ENCODE measurements around the gene CHMP5.

Gene CHMP5

DNA sequence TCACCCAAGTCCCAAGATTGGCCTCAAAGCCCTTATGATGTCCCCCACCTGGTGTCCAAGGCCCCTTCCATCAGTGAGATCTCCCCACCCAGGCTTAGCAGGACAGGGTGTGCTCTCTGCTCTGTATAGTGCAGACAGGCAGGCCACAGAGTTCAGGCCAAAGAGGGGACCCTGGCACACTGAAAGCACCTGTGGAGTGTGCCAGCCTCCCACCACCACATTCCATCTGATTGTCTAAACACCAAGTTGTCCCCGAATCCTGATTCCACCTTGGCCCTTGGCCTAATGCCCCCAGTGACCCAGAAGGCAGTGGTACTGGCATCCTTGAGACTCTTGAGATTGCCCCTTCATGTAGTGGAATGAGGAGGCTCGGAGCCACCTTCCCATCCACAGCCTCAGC, 19.5 kb upstream of the CHMP5 start:
- H3K4me2 ChIP-seq (ENCODE audit: low read length): no peak overlapping the region
- DNase-seq: no peak
- H3K36me3 ChIP-seq (ENCODE audit: control insufficient read depth in 1 of 2, insufficient read depth in 2 of 2, low read length in 2 of 2): no peaks in the 10 kb centered on the region
- no peak overlapping the region for H3K23ac ChIP-seq (ENCODE audit: low read length)
- H3K4me1 ChIP-seq (ENCODE audit: control insufficient read depth in 1 of 2, insufficient read depth in 2 of 2, low read length in 2 of 2): no peaks in the 10 kb centered on the region
- no peak overlapping the region for H3K27ac ChIP-seq (ENCODE audit: low read depth, low read length)
- H3K9ac ChIP-seq (ENCODE audit: low read length): no peak overlapping the region
- H2BK12ac ChIP-seq (ENCODE audit: low read length): no peak overlapping the region
- no peak overlapping the region for H4K91ac ChIP-seq (ENCODE audit: low read depth, low read length)
- no peak overlapping the region for H3K18ac ChIP-seq (ENCODE audit: low read length)
- H3K14ac ChIP-seq (ENCODE audit: low read length): no peak overlapping the region
- H3K79me2 ChIP-seq (ENCODE audit: control insufficient read depth, insufficient read depth, low read length, poor library complexity): no peaks in the 10 kb centered on the region
- H2BK120ac ChIP-seq (ENCODE audit: insufficient read depth, low read length, poor library complexity): no peak overlapping the region
- H3K79me1 ChIP-seq (ENCODE audit: low read length): no peaks in the 10 kb centered on the region
- no peak overlapping the region for H3K4ac ChIP-seq (ENCODE audit: low read depth, low read length)
- H2BK5ac ChIP-seq (ENCODE audit: low read depth, low read length, poor library complexity): no peak overlapping the region
- no peak overlapping the region for H4K8ac ChIP-seq (ENCODE audit: low read depth, low read length)
- H3K9me3 ChIP-seq (ENCODE audit: insufficient read depth, low read depth, low read length): no peaks in the 10 kb centered on the region
- no CpG with 5 or more reads among the region's 2 CpGs for WGBS (ENCODE audit: extremely low coverage, insufficient coverage, insufficient read length)
- H2AFZ ChIP-seq (ENCODE audit: insufficient read depth, low read length, poor library complexity): no peak overlapping the region
- no peak overlapping the region for H2AK5ac ChIP-seq (ENCODE audit: low read length)
- H3K27me3 ChIP-seq (ENCODE audit: insufficient read depth, low read length): no peaks in the 10 kb centered on the region
- no peak overlapping the region for H3K4me3 ChIP-seq (ENCODE audit: low read depth, low read length)
- H4K12ac ChIP-seq (ENCODE audit: low read depth, low read length): no peak overlapping the region

DNA sequence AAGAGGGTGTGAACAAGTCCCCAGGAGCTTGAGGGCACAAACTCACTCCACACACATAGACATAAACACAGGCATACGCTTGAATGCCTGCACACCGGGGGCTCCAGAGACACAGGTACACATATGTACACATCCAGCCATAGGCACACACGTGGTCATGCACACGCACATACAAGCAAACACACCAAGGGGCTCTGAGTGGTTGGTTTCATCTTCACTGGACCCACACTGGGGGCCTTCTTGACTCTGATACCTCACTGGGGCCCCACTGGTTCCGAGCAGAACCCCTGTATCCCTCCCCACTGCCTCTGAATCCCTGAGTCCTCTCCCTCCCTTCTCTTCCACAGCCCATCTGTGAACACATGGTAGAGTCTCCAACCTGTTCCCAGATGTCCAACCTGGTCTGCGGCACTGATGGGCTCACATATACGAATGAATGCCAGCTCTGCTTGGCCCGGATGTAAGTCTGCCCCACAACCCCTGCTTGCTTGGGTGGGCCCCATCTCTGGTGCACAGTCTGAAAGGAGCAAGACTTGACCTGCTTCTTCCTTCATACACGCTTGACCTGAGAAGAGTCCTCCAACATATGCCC, 18.5 kb upstream of the CHMP5 start:
- H2BK120ac ChIP-seq (ENCODE audit: insufficient read depth, low read length, poor library complexity): no peak overlapping the region
- H3K36me3 ChIP-seq (ENCODE audit: control insufficient read depth in 1 of 2, insufficient read depth in 2 of 2, low read length in 2 of 2): no peaks in the 10 kb centered on the region
- no peaks in the 10 kb centered on the region for H3K79me2 ChIP-seq (ENCODE audit: control insufficient read depth, insufficient read depth, low read length, poor library complexity)
- H4K12ac ChIP-seq (ENCODE audit: low read depth, low read length): no peak overlapping the region
- no peaks in the 10 kb centered on the region for H3K79me1 ChIP-seq (ENCODE audit: low read length)
- no peak overlapping the region for H3K9ac ChIP-seq (ENCODE audit: low read length)
- H2BK5ac ChIP-seq (ENCODE audit: low read depth, low read length, poor library complexity): no peak overlapping the region
- no peak overlapping the region for H4K8ac ChIP-seq (ENCODE audit: low read depth, low read length)
- no peak overlapping the region for H2BK12ac ChIP-seq (ENCODE audit: low read length)
- no peak overlapping the region for H2AK5ac ChIP-seq (ENCODE audit: low read length)
- H3K4me3 ChIP-seq (ENCODE audit: low read depth, low read length): no peak overlapping the region
- no peaks in the 10 kb centered on the region for H3K9me3 ChIP-seq (ENCODE audit: insufficient read depth, low read depth, low read length)
- no peak overlapping the region for H3K14ac ChIP-seq (ENCODE audit: low read length)
- H2AFZ ChIP-seq (ENCODE audit: insufficient read depth, low read length, poor library complexity): no peak overlapping the region
- H4K91ac ChIP-seq (ENCODE audit: low read depth, low read length): no peak overlapping the region
- no peak for DNase-seq
- WGBS (ENCODE audit: extremely low coverage, insufficient coverage, insufficient read length): no CpG with 5 or more reads among the region's 9 CpGs
- H3K23ac ChIP-seq (ENCODE audit: low read length): no peak overlapping the region
- no peak overlapping the region for H3K27ac ChIP-seq (ENCODE audit: low read depth, low read length)
- H3K27me3 ChIP-seq (ENCODE audit: insufficient read depth, low read length): no peaks in the 10 kb centered on the region
- no peak overlapping the region for H3K4me2 ChIP-seq (ENCODE audit: low read length)
- no peaks in the 10 kb centered on the region for H3K4me1 ChIP-seq (ENCODE audit: control insufficient read depth in 1 of 2, insufficient read depth in 2 of 2, low read length in 2 of 2)
- H3K4ac ChIP-seq (ENCODE audit: low read depth, low read length): no peak overlapping the region
- H3K18ac ChIP-seq (ENCODE audit: low read length): no peak overlapping the region

DNA sequence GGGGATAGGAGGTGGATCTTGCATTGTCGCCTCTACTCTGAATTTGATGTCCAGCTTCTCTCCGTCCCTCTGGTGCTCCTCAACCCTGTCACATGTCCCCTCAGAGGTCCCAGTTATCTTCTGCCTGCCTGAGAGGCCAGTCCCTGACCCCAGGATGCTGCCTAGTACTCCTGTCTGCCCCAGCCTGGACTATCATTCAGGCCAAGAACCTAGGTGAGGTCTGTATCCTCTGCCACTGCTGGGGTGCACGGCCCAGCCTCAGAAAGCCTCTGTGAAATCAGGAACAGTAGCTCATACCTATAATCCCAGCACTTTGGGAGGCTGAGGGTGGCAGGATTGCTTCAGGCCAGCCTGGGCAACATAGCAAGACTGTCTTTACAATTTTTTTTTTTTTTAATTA, 16.2 kb upstream of the CHMP5 start:
- Histone ChIP-seq H3K14ac (ENCODE audit: low read length) (no peak overlapping the region), H4K8ac (ENCODE audit: low read depth, low read length) (no peak overlapping the region), H3K9ac (ENCODE audit: low read length) (no peak overlapping the region), H3K79me2 (ENCODE audit: control insufficient read depth, insufficient read depth, low read length, poor library complexity) (no peaks in the 10 kb centered on the region), H2AK5ac (ENCODE audit: low read length) (no peak overlapping the region), H2AFZ (ENCODE audit: insufficient read depth, low read length, poor library complexity) (no peak overlapping the region), H2BK5ac (ENCODE audit: low read depth, low read length, poor library complexity) (no peak overlapping the region), H3K9me3 (ENCODE audit: insufficient read depth, low read depth, low read length) (no peaks in the 10 kb centered on the region), H4K12ac (ENCODE audit: low read depth, low read length) (no peak overlapping the region), H3K4me3 (ENCODE audit: low read depth, low read length) (no peak overlapping the region), H4K91ac (ENCODE audit: low read depth, low read length) (no peak overlapping the region), H2BK12ac (ENCODE audit: low read length) (no peak overlapping the region), H3K27ac (ENCODE audit: low read depth, low read length) (no peak overlapping the region), H3K18ac (ENCODE audit: low read length) (no peak overlapping the region), H3K23ac (ENCODE audit: low read length) (no peak overlapping the region), H3K27me3 (ENCODE audit: insufficient read depth, low read length) (no peaks in the 10 kb centered on the region), H3K4me2 (ENCODE audit: low read length) (no peak overlapping the region), H3K4me1 (ENCODE audit: control insufficient read depth in 1 of 2, insufficient read depth in 2 of 2, low read length in 2 of 2) (no peaks in the 10 kb centered on the region), H3K4ac (ENCODE audit: low read depth, low read length) (no peak overlapping the region), H2BK120ac (ENCODE audit: insufficient read depth, low read length, poor library complexity) (no peak overlapping the region), H3K36me3 (ENCODE audit: control insufficient read depth in 1 of 2, insufficient read depth in 2 of 2, low read length in 2 of 2) (peaks cover 4 to 10% of the 10 kb centered on the region in 2 experiments), H3K79me1 (ENCODE audit: low read length) (no peaks in the 10 kb centered on the region)
- no peak for DNase-seq
- WGBS (ENCODE audit: extremely low coverage, insufficient coverage, insufficient read length): no CpG with 5 or more reads among the region's 3 CpGs

DNA sequence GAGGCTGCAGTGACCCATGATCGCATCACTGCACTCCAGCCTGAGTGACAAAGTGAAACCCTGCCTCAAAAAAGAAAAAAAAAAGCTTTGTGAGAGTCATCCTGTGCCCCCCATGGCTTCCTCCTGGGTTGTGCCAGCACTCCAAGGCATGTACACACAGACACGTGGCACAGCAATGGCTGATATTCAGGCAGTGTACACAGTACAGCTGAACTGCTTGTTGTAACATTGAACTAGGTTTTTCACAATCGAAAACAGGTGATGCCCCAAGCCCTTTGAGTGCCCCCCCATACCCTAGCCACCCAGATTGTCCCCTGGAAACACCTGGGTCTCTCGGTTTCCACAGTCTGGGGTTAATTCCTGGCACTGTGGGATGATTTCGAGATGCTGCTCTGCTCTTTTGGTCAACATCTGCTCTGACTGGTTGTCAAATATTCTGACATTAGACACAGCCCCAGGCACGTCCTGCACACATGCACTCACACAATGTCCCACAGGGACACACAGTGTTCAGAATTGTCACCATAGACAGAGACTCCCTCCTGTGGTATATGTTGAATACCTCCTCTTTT, 15.7 kb upstream of the CHMP5 start:
- Histone ChIP-seq H2BK5ac (ENCODE audit: low read depth, low read length, poor library complexity) (no peak overlapping the region), H3K4me1 (ENCODE audit: control insufficient read depth in 1 of 2, insufficient read depth in 2 of 2, low read length in 2 of 2) (no peaks in the 10 kb centered on the region), H4K12ac (ENCODE audit: low read depth, low read length) (no peak overlapping the region), H3K4me2 (ENCODE audit: low read length) (no peak overlapping the region), H3K14ac (ENCODE audit: low read length) (no peak overlapping the region), H3K9ac (ENCODE audit: low read length) (no peak overlapping the region), H3K23ac (ENCODE audit: low read length) (no peak overlapping the region), H3K4ac (ENCODE audit: low read depth, low read length) (no peak overlapping the region), H3K18ac (ENCODE audit: low read length) (no peak overlapping the region), H3K36me3 (ENCODE audit: control insufficient read depth in 1 of 2, insufficient read depth in 2 of 2, low read length in 2 of 2) (peaks cover 4 to 10% of the 10 kb centered on the region in 2 experiments), H4K8ac (ENCODE audit: low read depth, low read length) (no peak overlapping the region), H3K27me3 (ENCODE audit: insufficient read depth, low read length) (no peaks in the 10 kb centered on the region), H2BK12ac (ENCODE audit: low read length) (no peak overlapping the region), H2AK5ac (ENCODE audit: low read length) (no peak overlapping the region), H3K79me2 (ENCODE audit: control insufficient read depth, insufficient read depth, low read length, poor library complexity) (no peaks in the 10 kb centered on the region), H3K9me3 (ENCODE audit: insufficient read depth, low read depth, low read length) (no peaks in the 10 kb centered on the region), H3K4me3 (ENCODE audit: low read depth, low read length) (no peak overlapping the region), H4K91ac (ENCODE audit: low read depth, low read length) (no peak overlapping the region), H3K79me1 (ENCODE audit: low read length) (no peaks in the 10 kb centered on the region), H3K27ac (ENCODE audit: low read depth, low read length) (no peak overlapping the region), H2BK120ac (ENCODE audit: insufficient read depth, low read length, poor library complexity) (no peak overlapping the region), H2AFZ (ENCODE audit: insufficient read depth, low read length, poor library complexity) (no peak overlapping the region)
- no CpG with 5 or more reads among the region's 6 CpGs for WGBS (ENCODE audit: extremely low coverage, insufficient coverage, insufficient read length)
- DNase-seq: no peak
